H9 (cell line): ENCODE measurements around the gene TIAM1. TPM values are rescaled to one million over a fixed set of nuclear protein-coding genes. Genes with fewer than 3 reads are reported as not detected.

Experiments used
- DNase-seq: peaks from one replicate; pipeline ENCODE4 v3.0.0-alpha.2; 2017
- H2AFZ ChIP-seq: one replicate; pipeline ENCODE4 v1.6.1; 2013; ENCODE audit warnings: mild to moderate bottlenecking, low read length, control low read depth, moderate library complexity
- H2AK5ac ChIP-seq: 2 replicates; pipeline ENCODE4 v1.6.1; 2013; ENCODE audit warnings: low read length, control low read depth, mixed read lengths; ENCODE audit not compliant: insufficient read length
- H2BK120ac ChIP-seq: one replicate; pipeline ENCODE4 v1.6.1; 2013; ENCODE audit warnings: low read depth, mild to moderate bottlenecking, low read length, control low read depth, inconsistent platforms; ENCODE audit not compliant: poor library complexity, severe bottlenecking
- H2BK12ac ChIP-seq: 2 replicates; pipeline ENCODE4 v1.6.1; 2013; ENCODE audit warnings: low read length, control low read depth, mixed read lengths, low read depth; ENCODE audit not compliant: insufficient read length
- H2BK15ac ChIP-seq: 2 replicates; pipeline ENCODE4 v1.6.1; 2013; ENCODE audit warnings: low read depth, low read length, control low read depth
- H2BK20ac ChIP-seq: one replicate; pipeline ENCODE4 v1.6.1; 2013; ENCODE audit warnings: low read depth, mild to moderate bottlenecking, low read length, control low read depth, inconsistent platforms; ENCODE audit not compliant: poor library complexity, severe bottlenecking
- H2BK5ac ChIP-seq: 2 replicates; pipeline ENCODE4 v1.6.1; 2013; ENCODE audit warnings: low read length, control low read depth, mixed read lengths; ENCODE audit not compliant: insufficient read length
- H3K14ac ChIP-seq: 2 replicates; pipeline ENCODE4 v1.6.1; 2013; ENCODE audit warnings: low read length, control low read depth; ENCODE audit not compliant: insufficient read depth
- H3K18ac ChIP-seq: 2 replicates; pipeline ENCODE4 v1.6.1; 2013; ENCODE audit warnings: low read depth, mild to moderate bottlenecking, mixed read lengths, low read length, control low read depth; ENCODE audit not compliant: insufficient read length
- H3K23ac ChIP-seq: 2 replicates; pipeline ENCODE4 v1.6.1; 2013; ENCODE audit warnings: low read length, control low read depth, mixed read lengths, low read depth; ENCODE audit not compliant: insufficient read length
- H3K23me2 ChIP-seq: 2 replicates; pipeline ENCODE4 v1.6.1; 2013; ENCODE audit warnings: low read depth, mild to moderate bottlenecking, mixed read lengths, low read length, control low read depth; ENCODE audit not compliant: insufficient read length, poor library complexity, severe bottlenecking
- H3K27ac ChIP-seq: 2 replicates; pipeline ENCODE4 v1.5.1; 2013; ENCODE audit warnings: low read length, control low read depth, mixed read lengths, low read depth; ENCODE audit not compliant: insufficient read length
- H3K27me3 ChIP-seq: 2 replicates; pipeline ENCODE4 v1.6.1; 2013; ENCODE audit warnings: low read length, control low read depth, inconsistent platforms; ENCODE audit not compliant: insufficient read depth
- H3K4ac ChIP-seq: 2 replicates; pipeline ENCODE4 v1.6.1; 2013; ENCODE audit warnings: low read depth, mild to moderate bottlenecking, control low read depth, inconsistent platforms, low read length, moderate library complexity
- H3K4me1 ChIP-seq: 2 replicates; pipeline ENCODE4 v1.6.1; 2013; ENCODE audit warnings: low read length, control low read depth, inconsistent platforms; ENCODE audit not compliant: insufficient read depth
- H3K4me2 ChIP-seq: 2 replicates; pipeline ENCODE4 v1.6.1; 2013; ENCODE audit warnings: low read length, control low read depth, mixed read lengths; ENCODE audit not compliant: insufficient read length, insufficient read depth
- H3K56ac ChIP-seq: 2 replicates; pipeline ENCODE4 v1.6.1; 2013; ENCODE audit warnings: low read depth, mild to moderate bottlenecking, mixed read lengths, low read length, control low read depth; ENCODE audit not compliant: insufficient read length
- H3K79me1 ChIP-seq: 2 replicates; pipeline ENCODE4 v1.6.1; 2013; ENCODE audit warnings: low read depth, mild to moderate bottlenecking, moderate library complexity, low read length, control low read depth, inconsistent platforms; ENCODE audit not compliant: insufficient read depth, poor library complexity, severe bottlenecking
- H3K79me2 ChIP-seq: 2 replicates; pipeline ENCODE4 v1.6.1; 2013; ENCODE audit warnings: low read length, control low read depth, inconsistent platforms; ENCODE audit not compliant: insufficient read depth
- H3K9ac ChIP-seq: 2 replicates; pipeline ENCODE4 v1.6.1; 2013; ENCODE audit warnings: low read length, control low read depth, mixed read lengths; ENCODE audit not compliant: insufficient read length; ENCODE audit errors: extremely low read depth
- H3K9me3 ChIP-seq: one replicate; pipeline ENCODE4 v1.6.1; 2013; ENCODE audit warnings: low read depth, low read length, inconsistent platforms; ENCODE audit not compliant: control insufficient read depth
- H3T11ph ChIP-seq: one replicate; pipeline ENCODE4 v1.6.1; 2013; ENCODE audit warnings: mild to moderate bottlenecking, low read length, control low read depth, inconsistent platforms
- H4K20me1 ChIP-seq: one replicate; pipeline ENCODE4 v1.6.1; 2013; ENCODE audit not compliant: control insufficient read depth, insufficient read length, insufficient read depth
- H4K5ac ChIP-seq: 2 replicates; pipeline ENCODE4 v1.6.1; 2013; ENCODE audit warnings: low read depth, mild to moderate bottlenecking, mixed read lengths, low read length, control low read depth; ENCODE audit not compliant: insufficient read length
- H4K8ac ChIP-seq: replicated peaks from 2 replicates; pipeline ENCODE4 v1.6.1; 2013; ENCODE audit warnings: low read length, control low read depth, mixed read lengths, low read depth; ENCODE audit not compliant: insufficient read length
- H4K91ac ChIP-seq: 2 replicates; pipeline ENCODE4 v1.6.1; 2013; ENCODE audit warnings: low read depth, mild to moderate bottlenecking, moderate library complexity, mixed read lengths, low read length, control low read depth; ENCODE audit not compliant: insufficient read length
- H3K27ac Mint-ChIP-seq, 3 experiments: 2 replicates in 2 of 3; 3 replicates in 1 of 3; pipeline ENCODE4 v1.8.0; 2020 to 2021; ENCODE audit warnings: mixed read lengths in 3 of 3, mild to moderate bottlenecking in 1 of 3, moderate library complexity in 1 of 3
- H3K27me3 Mint-ChIP-seq: 2 replicates; pipeline ENCODE4 v1.8.0; 2021; ENCODE audit warnings: low read depth, mild to moderate bottlenecking, moderate library complexity, mixed read lengths
- H3K36me3 Mint-ChIP-seq, 3 experiments: 2 replicates in 2 of 3; 3 replicates in 1 of 3; pipeline ENCODE4 v1.8.0; 2020 to 2021; ENCODE audit warnings: low read depth in 3 of 3, mixed read lengths in 3 of 3; ENCODE audit not compliant: insufficient read depth in 1 of 3
- H3K4me1 Mint-ChIP-seq, 2 experiments: 2 replicates each; pipeline ENCODE4 v1.8.0; 2020; ENCODE audit warnings: mixed read lengths in 2 of 2
- H3K4me3 Mint-ChIP-seq, 2 experiments: 2 replicates in 1 of 2; 3 replicates in 1 of 2; pipeline ENCODE4 v1.8.0; 2020 to 2021; ENCODE audit warnings: mild to moderate bottlenecking in 2 of 2, mixed read lengths in 2 of 2, moderate library complexity in 1 of 2
- H3K9me3 Mint-ChIP-seq, 2 experiments: 2 replicates in 1 of 2; 3 replicates in 1 of 2; pipeline ENCODE4 v1.8.0; 2020; ENCODE audit warnings: mild to moderate bottlenecking in 2 of 2, mixed read lengths in 2 of 2, moderate library complexity in 1 of 2
- WGBS: extraction: QIAGEN DNeasy Blood & Tissue Kit; methylation state at CpG from one replicate; pipeline ENCODE4 v1.1.7; 2013; ENCODE audit warnings: missing lambda C conversion rate, low lambda C conversion rate, mixed read lengths; ENCODE audit not compliant: insufficient read length; ENCODE audit errors: extremely low coverage; 5-methylcytosine and 5-hydroxymethylcytosine counted together
- total RNA-seq: library from RNA; stranded (reverse); gene quantifications from 2 replicates; pipeline ENCODE4 v1.2.1, GENCODE V29; 2021
- TF ChIP-seq, protein P1 (sequence below): fragments of 200-600 bp; sonication (generic); conservative IDR thresholded peaks from 3 replicates; pipeline ENCODE4 v1.8.0; 2021; ENCODE audit warnings: antibody characterized with exemption, mild to moderate bottlenecking

Gene TIAM1
- total RNA-seq, 1 experiment from 2014 or later: 23.1 TPM

DNA sequence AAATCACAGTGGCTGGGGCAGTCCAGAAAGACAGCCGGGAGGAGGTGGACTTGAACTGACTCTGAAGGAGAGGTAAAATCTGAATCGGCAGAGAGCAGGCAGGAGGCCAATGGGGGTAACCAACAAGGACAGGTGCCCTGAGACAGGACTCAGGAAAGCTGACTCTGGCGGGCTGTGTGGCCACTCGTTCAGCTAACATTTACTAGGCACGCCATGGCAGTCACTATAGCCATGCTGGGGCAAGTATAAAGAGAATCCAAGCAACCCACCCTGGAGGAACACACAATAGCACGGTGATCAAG is 7.4 kb downstream of the TIAM1 start:
- no peak overlapping the region for H3K4me3 Mint-ChIP-seq
- peak overlapping the region in 2 of 3 experiments; percentile 34 to 41; a peak in 4 of 7 replicates for H3K27ac Mint-ChIP-seq
- no peaks in the 10 kb centered on the region for H3K79me1 ChIP-seq
- no peak overlapping the region for H3K9ac ChIP-seq
- H4K8ac ChIP-seq: no peak overlapping the region
- no peak overlapping the region for H3T11ph ChIP-seq
- H3K9me3 Mint-ChIP-seq: no peaks in the 10 kb centered on the region
- no peak overlapping the region for H3K4me2 ChIP-seq
- H4K5ac ChIP-seq: no peak overlapping the region
- H2BK120ac ChIP-seq: no peak overlapping the region
- no peak overlapping the region for H4K91ac ChIP-seq
- DNase-seq: no peak
- no peak overlapping the region for H2BK15ac ChIP-seq
- H3K56ac ChIP-seq: no peak overlapping the region
- H3K23ac ChIP-seq: no peak overlapping the region
- no CpG with 5 or more reads among the region's 6 CpGs for WGBS
- H4K20me1 ChIP-seq: no peaks in the 10 kb centered on the region
- H3K36me3 Mint-ChIP-seq: peaks cover 0 to 6% (median 3%) of the 10 kb centered on the region in 3 experiments; a peak in 4 of 7 replicates
- no peak overlapping the region for H3K18ac ChIP-seq
- H2BK20ac ChIP-seq: no peak overlapping the region
- H3K79me2 ChIP-seq: no peaks in the 10 kb centered on the region; the same call in 1 of the 2 replicates
- H3K4ac ChIP-seq: no peak overlapping the region
- TF ChIP-seq, protein P1, sequence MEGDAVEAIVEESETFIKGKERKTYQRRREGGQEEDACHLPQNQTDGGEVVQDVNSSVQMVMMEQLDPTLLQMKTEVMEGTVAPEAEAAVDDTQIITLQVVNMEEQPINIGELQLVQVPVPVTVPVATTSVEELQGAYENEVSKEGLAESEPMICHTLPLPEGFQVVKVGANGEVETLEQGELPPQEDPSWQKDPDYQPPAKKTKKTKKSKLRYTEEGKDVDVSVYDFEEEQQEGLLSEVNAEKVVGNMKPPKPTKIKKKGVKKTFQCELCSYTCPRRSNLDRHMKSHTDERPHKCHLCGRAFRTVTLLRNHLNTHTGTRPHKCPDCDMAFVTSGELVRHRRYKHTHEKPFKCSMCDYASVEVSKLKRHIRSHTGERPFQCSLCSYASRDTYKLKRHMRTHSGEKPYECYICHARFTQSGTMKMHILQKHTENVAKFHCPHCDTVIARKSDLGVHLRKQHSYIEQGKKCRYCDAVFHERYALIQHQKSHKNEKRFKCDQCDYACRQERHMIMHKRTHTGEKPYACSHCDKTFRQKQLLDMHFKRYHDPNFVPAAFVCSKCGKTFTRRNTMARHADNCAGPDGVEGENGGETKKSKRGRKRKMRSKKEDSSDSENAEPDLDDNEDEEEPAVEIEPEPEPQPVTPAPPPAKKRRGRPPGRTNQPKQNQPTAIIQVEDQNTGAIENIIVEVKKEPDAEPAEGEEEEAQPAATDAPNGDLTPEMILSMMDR: no peak
- no peaks in the 10 kb centered on the region for H3K9me3 ChIP-seq
- no peaks in the 10 kb centered on the region; the same call in 1 of the 2 replicates for H3K27me3 Mint-ChIP-seq
- H2AFZ ChIP-seq: no peak overlapping the region
- no peaks in the 10 kb centered on the region for H3K23me2 ChIP-seq
- H3K27me3 ChIP-seq: no peaks in the 10 kb centered on the region
- H2AK5ac ChIP-seq: no peak overlapping the region
- H3K27ac ChIP-seq: no peak overlapping the region
- H2BK5ac ChIP-seq: no peak overlapping the region
- no peaks in the 10 kb centered on the region; the same call in 1 of the 2 replicates for H3K4me1 ChIP-seq
- H3K4me1 Mint-ChIP-seq: peaks cover 20 to 32% of the 10 kb centered on the region in 2 experiments
- H2BK12ac ChIP-seq: no peak overlapping the region
- H3K14ac ChIP-seq: no peak overlapping the region
